ENCODE data around the gene GET3. TPM values are rescaled to one million over a fixed set of nuclear protein-coding genes. Genes with fewer than 3 reads are reported as not detected.

Gene GET3
- polyA plus RNA-seq, 1 donor from 2014 or later: 64.2 TPM

DNA sequence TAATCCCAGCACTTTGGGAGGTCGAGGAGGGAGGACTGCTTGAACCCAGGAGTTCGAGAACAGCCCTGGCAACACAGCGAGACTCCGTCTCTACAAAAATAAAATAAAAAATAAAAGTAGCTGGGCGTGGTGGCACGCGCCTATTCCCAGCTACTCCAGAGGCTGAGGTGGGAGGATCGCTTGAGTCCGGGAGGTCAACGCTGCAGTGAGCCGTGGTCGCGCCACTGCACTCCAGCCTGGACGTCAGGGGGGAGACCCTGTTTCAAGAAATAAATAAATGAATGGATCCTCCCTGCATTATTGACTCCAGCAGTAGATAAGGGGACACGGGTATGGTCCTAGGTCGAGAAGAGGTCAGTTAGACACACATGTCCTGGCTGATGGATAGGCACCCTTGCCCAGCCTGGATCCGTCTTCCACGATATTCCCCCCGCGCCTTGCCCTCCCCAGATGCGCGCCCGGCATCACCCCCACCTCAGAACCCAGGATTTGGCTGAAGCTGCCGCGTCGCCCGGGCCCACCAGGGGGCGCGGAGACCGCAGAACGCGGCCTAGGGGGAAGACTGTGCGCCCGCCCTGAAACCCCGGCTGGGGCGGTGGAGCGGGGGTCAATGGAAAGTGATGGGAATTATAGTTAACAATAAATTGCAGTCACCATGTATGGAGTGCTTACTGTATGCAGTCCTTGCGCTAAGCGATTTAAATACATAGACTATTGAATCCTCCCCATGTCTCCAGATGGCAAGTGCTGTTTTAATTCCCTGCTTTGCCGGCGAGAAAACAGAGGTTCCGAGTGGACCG lies 40.1 kb downstream of the GET3 start:
- no peaks in the 10 kb centered on the region for H3K27me3 Mint-ChIP-seq
- H3K9me3 Mint-ChIP-seq: no peaks in the 10 kb centered on the region
- no peaks in the 10 kb centered on the region for H3K36me3 Mint-ChIP-seq

DNA sequence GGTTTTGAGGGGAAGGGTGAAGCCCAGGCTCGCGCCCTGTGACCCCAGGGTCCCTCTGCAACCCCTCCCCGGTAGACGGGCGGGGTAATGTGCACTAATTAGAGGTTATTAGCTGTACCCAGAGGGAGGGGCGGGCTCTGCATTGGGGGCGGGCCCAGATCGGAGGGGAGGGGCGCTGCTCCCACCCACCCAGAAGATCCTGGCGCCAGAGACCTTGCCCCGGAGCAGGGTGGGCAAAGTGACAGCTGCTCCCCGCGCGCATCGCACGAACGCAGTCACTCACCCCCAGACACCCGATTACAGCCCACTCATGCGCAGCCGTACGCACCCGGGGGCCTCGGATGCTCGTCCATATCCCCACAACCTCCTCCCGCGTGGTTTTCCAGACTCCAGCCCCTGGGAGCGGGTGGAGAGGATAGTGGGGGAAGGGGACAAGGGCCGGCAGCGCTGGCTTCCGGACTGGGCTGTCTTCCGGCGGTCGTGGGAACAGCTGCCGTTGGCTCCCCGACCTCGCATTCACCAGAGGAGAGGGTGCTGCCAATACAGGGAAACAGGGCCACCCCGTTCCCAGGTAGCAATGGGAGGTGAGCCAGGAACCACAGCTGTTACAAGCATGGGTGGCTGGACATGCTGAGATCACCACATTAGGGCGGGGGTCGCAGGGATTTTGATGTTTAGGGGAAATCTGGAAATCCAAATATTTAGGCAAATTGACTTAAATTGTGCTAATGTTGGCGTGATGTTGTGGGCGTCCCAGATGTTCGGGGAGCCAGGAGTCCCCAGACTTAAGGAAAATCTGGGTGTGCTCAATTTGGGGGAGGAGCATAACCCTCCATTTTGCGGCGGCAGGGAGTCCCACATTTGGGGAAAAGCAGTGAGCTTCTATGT lies 41.0 kb downstream of the GET3 start:
- Mint-ChIP-seq H3K4me3 (peak overlapping the region; percentile 82 to 96 (median 92)), H3K27me3 (no peaks in the 10 kb centered on the region), H3K27ac (peak overlapping the region; percentile 92 to 97 (median 95)), H3K9me3 (no peaks in the 10 kb centered on the region), H3K36me3 (no peaks in the 10 kb centered on the region), H3K4me1 (peaks cover 20 to 29% (median 22%) of the 10 kb centered on the region in 3 donors)

More for the DNA sequence above, 40.1 kb downstream of the GET3 start:
- H3K4me3 Mint-ChIP-seq: peak overlapping the region; percentile 82 to 96 (median 92)
- H3K4me1 Mint-ChIP-seq: peaks cover 20 to 29% (median 22%) of the 10 kb centered on the region in 3 donors
- peak overlapping the region; percentile 92 to 97 (median 95) for H3K27ac Mint-ChIP-seq

DNA sequence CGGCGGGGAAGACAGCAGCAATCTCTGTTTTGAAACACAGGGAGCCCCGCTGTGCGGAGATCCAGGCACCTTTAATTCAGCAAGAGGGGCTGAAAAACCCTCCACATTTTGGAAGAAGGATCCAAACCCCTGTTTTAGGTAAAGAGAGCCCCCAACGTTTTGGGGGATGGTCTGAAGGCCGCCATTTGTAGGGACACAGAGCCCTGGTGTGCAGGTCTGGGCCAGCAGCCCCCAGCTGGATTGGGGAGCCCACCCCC lies 41.5 kb downstream of the GET3 start:
- no peaks in the 10 kb centered on the region for H3K27me3 Mint-ChIP-seq
- peaks cover 14 to 29% (median 26%) of the 10 kb centered on the region in 3 donors for H3K4me1 Mint-ChIP-seq
- H3K9me3 Mint-ChIP-seq: no peaks in the 10 kb centered on the region
- H3K4me3 Mint-ChIP-seq: peak overlapping the region; percentile 82 to 96 (median 92)
- peak overlapping the region; percentile 92 to 97 (median 95) for H3K27ac Mint-ChIP-seq
- H3K36me3 Mint-ChIP-seq: no peaks in the 10 kb centered on the region

DNA sequence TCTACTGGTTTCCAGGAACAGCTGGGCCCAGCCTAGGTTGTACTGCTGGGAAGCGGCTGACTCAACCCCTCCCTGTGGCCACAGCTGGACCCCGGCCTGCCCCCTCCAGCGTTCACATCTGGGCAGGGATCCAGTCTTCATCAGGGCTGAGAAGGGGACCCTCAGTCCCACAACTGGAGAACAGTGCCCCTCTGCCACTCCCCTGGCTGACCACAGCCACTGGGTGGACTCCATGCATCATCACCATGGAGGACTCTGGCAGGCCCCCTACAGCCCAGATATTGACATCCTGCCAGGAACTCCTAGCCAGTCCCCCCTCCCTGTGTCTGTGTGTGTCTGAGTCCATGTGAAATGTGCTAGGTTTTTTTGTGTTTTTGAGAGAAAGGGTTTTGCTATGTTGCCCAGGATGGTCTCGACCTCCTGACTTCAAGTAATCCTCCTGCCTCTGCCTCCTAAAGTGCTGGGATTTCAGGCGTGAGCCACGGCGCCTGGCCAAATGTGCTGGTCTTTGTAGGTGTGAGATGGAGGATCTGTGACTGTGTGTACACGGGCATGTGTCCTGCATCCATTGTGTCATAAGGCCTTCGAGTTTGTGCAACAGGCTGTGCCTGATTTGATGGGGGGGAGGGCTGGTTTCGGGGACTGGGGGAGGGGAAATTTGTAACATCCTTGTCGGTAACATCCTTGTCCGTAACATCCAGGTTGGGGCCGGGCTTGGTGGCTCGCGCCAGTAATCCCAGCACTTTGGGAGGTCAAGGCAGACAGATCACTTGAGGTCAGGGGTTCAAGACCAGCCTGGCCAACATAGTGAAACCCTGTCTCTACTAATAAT lies 42.1 kb downstream of the GET3 start:
- Mint-ChIP-seq H3K4me1 (peaks cover 13 to 29% (median 26%) of the 10 kb centered on the region in 3 donors), H3K9me3 (no peaks in the 10 kb centered on the region), H3K36me3 (no peaks in the 10 kb centered on the region), H3K27me3 (no peaks in the 10 kb centered on the region), H3K4me3 (peak overlapping the region; percentile 21 to 93 (median 84)), H3K27ac (peak overlapping the region; percentile 92 to 97 (median 95))

DNA sequence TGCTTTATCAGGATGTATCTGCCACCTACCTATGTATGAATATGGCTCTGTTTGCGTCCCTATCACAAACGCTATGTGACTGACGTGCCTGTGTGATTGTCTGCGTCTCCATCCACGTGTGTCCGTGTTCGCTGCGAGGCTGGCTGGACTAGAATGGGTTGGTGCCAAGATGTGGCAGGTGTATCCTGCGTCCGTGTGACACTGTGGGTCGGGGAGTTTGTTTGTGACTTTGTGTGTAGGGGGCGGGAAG lies 44.8 kb downstream of the GET3 start:
- Mint-ChIP-seq H3K4me1 (peaks cover 13 to 29% (median 27%) of the 10 kb centered on the region in 3 donors), H3K27me3 (no peaks in the 10 kb centered on the region), H3K36me3 (no peaks in the 10 kb centered on the region), H3K4me3 (peak overlapping the region; percentile 51 to 88 (median 76)), H3K9me3 (no peaks in the 10 kb centered on the region), H3K27ac (peak overlapping the region in 1 of 3 donors; percentile 77)

DNA sequence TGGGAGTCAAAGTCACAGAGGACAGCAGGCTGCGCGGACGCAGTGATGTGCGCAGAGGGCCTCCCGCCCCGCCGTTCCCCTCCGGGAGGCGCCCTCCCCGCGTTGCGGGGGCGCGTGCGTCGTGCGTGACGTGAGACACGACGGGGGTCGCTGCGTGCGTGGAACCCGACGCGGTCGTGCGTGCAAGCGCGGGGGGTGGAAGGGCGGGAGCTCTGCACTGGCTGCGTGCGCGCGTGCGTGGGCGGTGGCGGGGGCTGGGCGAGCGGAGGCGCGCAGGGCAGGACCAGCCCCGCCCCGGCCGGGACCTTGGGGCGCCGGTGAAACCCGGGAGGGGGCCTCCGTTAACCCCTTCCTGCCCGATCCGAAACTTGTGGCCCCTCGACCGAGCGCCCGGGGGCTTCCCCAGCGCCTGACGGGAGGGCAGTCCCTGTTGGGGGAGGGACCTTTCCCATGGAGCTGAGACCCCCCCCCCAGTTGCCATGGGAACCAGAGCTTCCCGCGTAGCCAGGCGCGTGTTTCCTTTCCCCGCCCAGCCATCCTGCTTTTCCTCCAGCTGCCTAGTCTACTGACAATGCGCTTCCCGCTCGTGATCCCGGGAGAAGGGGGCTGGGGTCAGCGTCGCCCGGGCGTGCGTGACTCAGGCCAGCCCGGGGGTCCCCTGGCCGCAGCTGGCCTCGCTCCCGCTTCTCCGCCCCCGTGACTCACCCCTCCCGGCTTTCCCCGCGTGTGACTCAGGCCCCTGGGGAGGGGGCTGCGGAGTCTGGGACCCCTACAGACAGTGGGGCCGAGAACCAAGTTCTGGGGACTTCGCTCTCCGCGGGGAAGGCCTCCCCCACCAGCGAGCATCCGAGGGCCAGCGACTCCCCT lies 45.4 kb downstream of the GET3 start:
- peak overlapping the region in 1 of 3 donors; percentile 77 for H3K27ac Mint-ChIP-seq
- H3K27me3 Mint-ChIP-seq: no peaks in the 10 kb centered on the region
- peaks cover 8 to 25% (median 25%) of the 10 kb centered on the region in 3 donors for H3K4me1 Mint-ChIP-seq
- no peaks in the 10 kb centered on the region for H3K9me3 Mint-ChIP-seq
- H3K36me3 Mint-ChIP-seq: no peaks in the 10 kb centered on the region
- peak overlapping the region; percentile 51 to 91 (median 87) for H3K4me3 Mint-ChIP-seq

DNA sequence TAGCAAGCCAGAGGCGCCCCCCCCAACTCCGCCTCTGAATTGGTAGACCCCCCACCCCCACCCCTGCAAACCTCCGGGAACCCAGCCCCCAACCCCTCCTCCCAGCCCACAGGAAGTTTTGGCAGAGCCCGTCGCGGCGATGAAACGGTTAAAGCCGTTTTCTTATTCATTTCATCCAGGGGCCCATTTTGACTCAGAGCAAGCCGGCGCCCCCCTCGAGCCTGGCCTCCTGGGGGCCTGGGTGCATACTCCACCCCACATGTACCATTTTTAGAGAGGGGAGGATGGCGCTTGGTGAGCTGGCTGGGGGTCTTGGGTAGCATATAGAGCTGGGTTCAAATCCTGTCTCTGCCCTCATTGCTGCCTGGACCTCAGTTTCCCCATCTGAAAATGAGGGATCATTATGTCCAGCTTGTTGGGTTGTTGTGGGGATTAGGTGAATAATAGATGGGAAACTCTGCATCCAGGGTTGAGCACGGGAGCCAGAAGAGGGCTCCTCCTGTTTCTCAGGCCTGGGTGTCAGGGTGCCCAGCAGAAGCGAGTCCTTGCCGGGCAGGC lies 46.1 kb downstream of the GET3 start:
- Mint-ChIP-seq H3K4me3 (peak overlapping the region; percentile 46 to 91 (median 74)), H3K36me3 (no peaks in the 10 kb centered on the region), H3K4me1 (peaks cover 5 to 29% (median 25%) of the 10 kb centered on the region in 3 donors), H3K27ac (no peak overlapping the region), H3K9me3 (no peaks in the 10 kb centered on the region), H3K27me3 (no peaks in the 10 kb centered on the region)

DNA sequence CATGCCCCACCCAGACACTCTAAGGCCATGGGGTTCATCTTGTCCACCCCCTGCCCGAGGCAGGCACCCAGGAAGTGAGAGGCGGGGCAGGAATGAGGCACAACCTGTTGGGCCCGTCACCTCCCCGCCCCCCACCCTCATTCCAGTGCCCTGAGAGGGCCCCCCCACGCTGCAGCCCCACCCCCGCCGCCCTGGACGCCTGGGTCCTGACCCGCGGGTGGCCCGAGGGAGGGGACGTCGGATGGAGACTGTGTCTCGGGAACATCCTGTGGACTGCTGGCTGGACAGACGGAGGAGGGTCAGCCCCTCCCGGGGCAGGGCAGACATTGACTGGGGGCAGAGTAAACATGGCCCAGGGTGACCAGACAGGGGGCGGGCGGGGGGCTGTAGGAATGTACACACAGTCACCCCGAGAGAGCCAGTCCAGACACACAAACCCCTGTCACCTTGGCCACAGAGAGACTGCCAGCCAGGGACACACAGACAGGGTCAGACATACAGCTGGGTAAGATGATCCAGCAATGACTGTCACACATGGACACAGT lies 46.6 kb downstream of the GET3 start:
- Mint-ChIP-seq H3K27me3 (no peaks in the 10 kb centered on the region), H3K4me1 (peaks cover 2 to 29% (median 24%) of the 10 kb centered on the region in 3 donors), H3K27ac (no peak overlapping the region), H3K4me3 (peak overlapping the region in 3 of 4 donors; percentile 46 to 91 (median 89)), H3K9me3 (no peaks in the 10 kb centered on the region), H3K36me3 (no peaks in the 10 kb centered on the region)

DNA sequence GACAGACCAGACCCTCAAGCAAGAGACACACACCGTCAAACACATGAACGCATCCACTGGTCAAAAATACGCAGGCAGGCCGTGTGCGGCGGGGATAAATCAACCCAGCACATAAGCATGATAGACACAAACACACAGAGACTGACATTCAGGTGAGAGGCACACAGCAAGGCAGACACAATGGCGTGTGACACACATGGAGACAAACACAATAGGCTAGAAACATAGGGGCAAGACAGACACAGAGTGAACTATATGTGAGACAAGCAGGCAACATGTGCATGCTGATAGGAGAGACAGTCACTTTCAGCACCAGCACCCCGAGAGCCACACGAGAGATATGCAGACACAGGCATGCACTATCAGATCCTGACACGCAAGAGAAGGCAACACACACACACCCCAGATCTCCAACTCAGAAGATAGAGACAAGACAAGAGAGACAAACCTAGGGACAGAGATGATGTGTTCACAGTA lies 47.1 kb downstream of the GET3 start:
- H3K36me3 Mint-ChIP-seq: no peaks in the 10 kb centered on the region
- no peak overlapping the region for H3K27ac Mint-ChIP-seq
- H3K4me3 Mint-ChIP-seq: no peak overlapping the region
- no peaks in the 10 kb centered on the region for H3K27me3 Mint-ChIP-seq
- no peaks in the 10 kb centered on the region for H3K9me3 Mint-ChIP-seq
- H3K4me1 Mint-ChIP-seq: peaks cover 4 to 26% (median 25%) of the 10 kb centered on the region in 3 donors

DNA sequence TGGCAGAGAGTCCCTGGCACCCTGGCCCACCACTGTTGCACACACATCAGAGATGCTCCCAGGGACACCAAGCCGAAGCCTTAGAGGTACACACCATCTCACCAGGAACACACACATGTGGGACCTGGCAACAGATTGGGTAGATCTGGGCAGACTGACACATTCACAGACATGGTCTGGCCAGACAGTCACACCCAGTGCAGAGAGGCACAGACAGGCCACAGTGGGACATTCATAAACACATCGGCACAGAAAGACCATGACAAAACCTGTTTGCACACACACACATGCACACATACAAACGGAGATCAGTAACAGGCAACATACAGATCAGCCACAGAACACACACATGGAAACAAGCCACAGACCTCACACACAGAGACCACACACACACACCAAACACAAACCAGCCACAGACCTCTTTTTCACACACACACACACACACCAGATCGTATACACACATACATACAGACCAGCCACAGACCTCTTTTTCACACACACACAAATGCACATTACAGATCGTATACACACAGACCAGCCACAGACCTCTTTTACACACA lies 47.7 kb downstream of the GET3 start:
- Mint-ChIP-seq H3K27me3 (no peaks in the 10 kb centered on the region), H3K4me3 (no peak overlapping the region), H3K9me3 (no peaks in the 10 kb centered on the region), H3K36me3 (no peaks in the 10 kb centered on the region), H3K27ac (no peak overlapping the region), H3K4me1 (peaks cover 4 to 26% (median 20%) of the 10 kb centered on the region in 3 donors)

DNA sequence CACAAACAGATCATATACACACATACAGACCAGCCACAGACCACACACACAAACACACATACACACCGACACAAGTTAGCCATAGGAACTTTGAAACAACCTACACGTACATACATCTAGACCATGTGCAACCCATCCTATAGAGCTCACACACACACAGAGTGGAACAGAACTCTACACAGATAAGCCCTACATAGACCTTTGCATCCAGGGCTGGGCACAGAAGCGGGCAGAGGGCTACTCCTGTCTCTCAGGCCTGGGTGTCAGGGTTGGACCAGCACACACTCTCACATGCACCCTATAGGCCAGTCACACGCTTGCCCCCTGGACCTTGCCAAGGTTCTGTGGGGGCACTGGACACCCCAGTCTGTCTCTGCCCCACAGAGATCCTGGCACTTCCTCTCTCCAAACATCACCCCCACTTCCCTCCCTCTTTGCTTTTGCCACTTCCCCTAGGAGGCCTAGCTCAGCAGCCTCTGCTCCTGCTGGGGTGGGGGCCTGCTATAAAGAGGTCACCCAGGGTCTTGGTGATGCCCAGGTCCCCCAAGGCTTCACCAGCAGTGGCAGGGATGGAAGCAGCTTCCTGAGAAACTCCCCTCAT lies 48.2 kb downstream of the GET3 start:
- H3K27ac Mint-ChIP-seq: no peak overlapping the region
- peaks cover 4 to 26% (median 20%) of the 10 kb centered on the region in 3 donors for H3K4me1 Mint-ChIP-seq
- H3K9me3 Mint-ChIP-seq: no peaks in the 10 kb centered on the region
- no peaks in the 10 kb centered on the region for H3K36me3 Mint-ChIP-seq
- H3K4me3 Mint-ChIP-seq: no peak overlapping the region
- no peaks in the 10 kb centered on the region for H3K27me3 Mint-ChIP-seq

DNA sequence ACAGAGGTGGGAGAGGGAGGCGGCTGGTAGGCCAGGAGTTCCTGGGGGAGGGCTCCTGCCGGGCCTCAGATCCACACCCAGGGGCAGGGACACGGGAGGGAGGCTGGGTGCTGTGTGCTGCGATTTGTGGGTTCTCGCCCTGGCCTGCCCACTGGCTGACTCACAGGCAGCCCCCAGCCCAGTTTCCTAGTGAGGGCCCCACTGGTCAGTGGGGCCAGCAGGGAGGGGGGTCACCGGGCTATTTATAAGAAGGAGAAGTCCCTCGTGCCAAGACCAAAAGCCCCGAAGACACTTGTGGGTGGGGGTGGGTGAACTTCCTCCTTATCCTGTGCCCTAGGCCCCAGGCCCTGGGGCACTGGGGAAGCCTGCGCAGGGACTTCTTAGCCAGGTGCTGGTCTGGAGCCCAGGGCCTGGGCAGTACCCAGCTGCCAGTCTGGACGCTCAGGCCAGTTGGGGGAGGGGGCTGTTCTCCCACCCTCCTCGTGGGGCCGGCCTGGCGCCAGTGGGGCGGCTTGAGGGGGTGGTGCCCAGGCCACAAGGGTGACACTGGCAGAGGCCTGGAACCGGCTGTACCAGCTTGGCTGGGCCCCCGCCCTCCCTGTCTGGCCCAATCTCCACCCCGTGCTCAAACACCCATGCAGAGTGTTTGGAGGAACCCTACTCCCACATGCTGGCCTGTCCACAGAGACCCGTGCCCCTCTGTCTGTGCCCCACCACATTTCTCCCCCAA lies 49.0 kb downstream of the GET3 start:
- Mint-ChIP-seq H3K36me3 (no peaks in the 10 kb centered on the region), H3K27me3 (no peaks in the 10 kb centered on the region), H3K4me1 (peaks cover 4 to 27% (median 23%) of the 10 kb centered on the region in 3 donors), H3K27ac (peak overlapping the region in 1 of 3 donors; percentile 89), H3K4me3 (peak overlapping the region in 1 of 4 donors; percentile 68), H3K9me3 (no peaks in the 10 kb centered on the region)
